Ishikawa (cell line): ENCODE measurements around the gene HOOK2.

Experiments used
- CEBPB ChIP-seq: IDR thresholded peaks from 2 replicates; pipeline ENCODE4 v1.6.1; 2012
- CREB1 ChIP-seq: IDR thresholded peaks from 2 replicates; pipeline ENCODE4 v1.6.1; 2012; ENCODE audit warnings: low read depth
- EGR1 ChIP-seq: IDR thresholded peaks from 2 replicates; pipeline ENCODE4 v1.6.1; 2012
- EP300 ChIP-seq: IDR thresholded peaks from 2 replicates; pipeline ENCODE4 v1.6.1; 2012; ENCODE audit warnings: borderline replicate concordance
- FOXM1 ChIP-seq: IDR thresholded peaks from 2 replicates; pipeline ENCODE4 v1.6.1; 2012; ENCODE audit warnings: low read depth, borderline replicate concordance
- NFIC ChIP-seq: IDR thresholded peaks from 2 replicates; pipeline ENCODE4 v1.6.1; 2012
- RAD21 ChIP-seq: IDR thresholded peaks from 2 replicates; pipeline ENCODE4 v1.6.1; 2012; ENCODE audit warnings: low read depth
- TAF1 ChIP-seq: IDR thresholded peaks from 2 replicates; pipeline ENCODE4 v1.6.1; 2012; ENCODE audit warnings: low read depth, mild to moderate bottlenecking
- TCF12 ChIP-seq: IDR thresholded peaks from 2 replicates; pipeline ENCODE4 v1.6.1; 2012; ENCODE audit warnings: low read depth
- TEAD4 ChIP-seq: IDR thresholded peaks from 2 replicates; pipeline ENCODE4 v1.6.1; 2012
- YY1 ChIP-seq: IDR thresholded peaks from 2 replicates; pipeline ENCODE4 v1.6.1; 2012; ENCODE audit warnings: low read depth
- ZBTB7A ChIP-seq: IDR thresholded peaks from 2 replicates; pipeline ENCODE4 v1.6.1; 2012; ENCODE audit warnings: low read depth
- TF ChIP-seq, protein P1 (sequence below): IDR thresholded peaks from 2 replicates; pipeline ENCODE4 v1.6.1; 2012
- TF ChIP-seq, protein P2 (sequence below): IDR thresholded peaks from 2 replicates; pipeline ENCODE4 v1.6.1; 2012; ENCODE audit warnings: low read depth, mild to moderate bottlenecking
- TF ChIP-seq, protein P3 (sequence below): IDR thresholded peaks from 2 replicates; pipeline ENCODE4 v1.6.1; 2012

HOOK2 gene

DNA sequence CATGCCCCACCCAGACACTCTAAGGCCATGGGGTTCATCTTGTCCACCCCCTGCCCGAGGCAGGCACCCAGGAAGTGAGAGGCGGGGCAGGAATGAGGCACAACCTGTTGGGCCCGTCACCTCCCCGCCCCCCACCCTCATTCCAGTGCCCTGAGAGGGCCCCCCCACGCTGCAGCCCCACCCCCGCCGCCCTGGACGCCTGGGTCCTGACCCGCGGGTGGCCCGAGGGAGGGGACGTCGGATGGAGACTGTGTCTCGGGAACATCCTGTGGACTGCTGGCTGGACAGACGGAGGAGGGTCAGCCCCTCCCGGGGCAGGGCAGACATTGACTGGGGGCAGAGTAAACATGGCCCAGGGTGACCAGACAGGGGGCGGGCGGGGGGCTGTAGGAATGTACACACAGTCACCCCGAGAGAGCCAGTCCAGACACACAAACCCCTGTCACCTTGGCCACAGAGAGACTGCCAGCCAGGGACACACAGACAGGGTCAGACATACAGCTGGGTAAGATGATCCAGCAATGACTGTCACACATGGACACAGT lies 8.6 kb upstream of the HOOK2 start:
- TF ChIP-seq CEBPB (no peak), YY1 (0 out of 2 replicates have a peak, but pooled peaks have one; percentile 49), FOXM1 (peak; percentile 80), EGR1 (peak; percentile 75), TCF12 (peak; percentile 93), TAF1 (no peak), CREB1 (no peak), EP300 (peak; percentile 92), NFIC (peak; percentile 50), TEAD4 (peak; percentile 94), ZBTB7A (peak; percentile 50; the same call in 1 of the 2 replicates), RAD21 (no peak; the same call in 1 of the 2 replicates)
- TF ChIP-seq, protein P1, sequence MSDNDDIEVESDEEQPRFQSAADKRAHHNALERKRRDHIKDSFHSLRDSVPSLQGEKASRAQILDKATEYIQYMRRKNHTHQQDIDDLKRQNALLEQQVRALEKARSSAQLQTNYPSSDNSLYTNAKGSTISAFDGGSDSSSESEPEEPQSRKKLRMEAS, result peak; percentile 68
- TF ChIP-seq, protein P2, sequence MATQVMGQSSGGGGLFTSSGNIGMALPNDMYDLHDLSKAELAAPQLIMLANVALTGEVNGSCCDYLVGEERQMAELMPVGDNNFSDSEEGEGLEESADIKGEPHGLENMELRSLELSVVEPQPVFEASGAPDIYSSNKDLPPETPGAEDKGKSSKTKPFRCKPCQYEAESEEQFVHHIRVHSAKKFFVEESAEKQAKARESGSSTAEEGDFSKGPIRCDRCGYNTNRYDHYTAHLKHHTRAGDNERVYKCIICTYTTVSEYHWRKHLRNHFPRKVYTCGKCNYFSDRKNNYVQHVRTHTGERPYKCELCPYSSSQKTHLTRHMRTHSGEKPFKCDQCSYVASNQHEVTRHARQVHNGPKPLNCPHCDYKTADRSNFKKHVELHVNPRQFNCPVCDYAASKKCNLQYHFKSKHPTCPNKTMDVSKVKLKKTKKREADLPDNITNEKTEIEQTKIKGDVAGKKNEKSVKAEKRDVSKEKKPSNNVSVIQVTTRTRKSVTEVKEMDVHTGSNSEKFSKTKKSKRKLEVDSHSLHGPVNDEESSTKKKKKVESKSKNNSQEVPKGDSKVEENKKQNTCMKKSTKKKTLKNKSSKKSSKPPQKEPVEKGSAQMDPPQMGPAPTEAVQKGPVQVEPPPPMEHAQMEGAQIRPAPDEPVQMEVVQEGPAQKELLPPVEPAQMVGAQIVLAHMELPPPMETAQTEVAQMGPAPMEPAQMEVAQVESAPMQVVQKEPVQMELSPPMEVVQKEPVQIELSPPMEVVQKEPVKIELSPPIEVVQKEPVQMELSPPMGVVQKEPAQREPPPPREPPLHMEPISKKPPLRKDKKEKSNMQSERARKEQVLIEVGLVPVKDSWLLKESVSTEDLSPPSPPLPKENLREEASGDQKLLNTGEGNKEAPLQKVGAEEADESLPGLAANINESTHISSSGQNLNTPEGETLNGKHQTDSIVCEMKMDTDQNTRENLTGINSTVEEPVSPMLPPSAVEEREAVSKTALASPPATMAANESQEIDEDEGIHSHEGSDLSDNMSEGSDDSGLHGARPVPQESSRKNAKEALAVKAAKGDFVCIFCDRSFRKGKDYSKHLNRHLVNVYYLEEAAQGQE, result no peak
- TF ChIP-seq, protein P3, sequence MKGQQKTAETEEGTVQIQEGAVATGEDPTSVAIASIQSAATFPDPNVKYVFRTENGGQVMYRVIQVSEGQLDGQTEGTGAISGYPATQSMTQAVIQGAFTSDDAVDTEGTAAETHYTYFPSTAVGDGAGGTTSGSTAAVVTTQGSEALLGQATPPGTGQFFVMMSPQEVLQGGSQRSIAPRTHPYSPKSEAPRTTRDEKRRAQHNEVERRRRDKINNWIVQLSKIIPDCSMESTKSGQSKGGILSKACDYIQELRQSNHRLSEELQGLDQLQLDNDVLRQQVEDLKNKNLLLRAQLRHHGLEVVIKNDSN, result 0 out of 2 replicates have a peak, but pooled peaks have one; percentile 14

DNA sequence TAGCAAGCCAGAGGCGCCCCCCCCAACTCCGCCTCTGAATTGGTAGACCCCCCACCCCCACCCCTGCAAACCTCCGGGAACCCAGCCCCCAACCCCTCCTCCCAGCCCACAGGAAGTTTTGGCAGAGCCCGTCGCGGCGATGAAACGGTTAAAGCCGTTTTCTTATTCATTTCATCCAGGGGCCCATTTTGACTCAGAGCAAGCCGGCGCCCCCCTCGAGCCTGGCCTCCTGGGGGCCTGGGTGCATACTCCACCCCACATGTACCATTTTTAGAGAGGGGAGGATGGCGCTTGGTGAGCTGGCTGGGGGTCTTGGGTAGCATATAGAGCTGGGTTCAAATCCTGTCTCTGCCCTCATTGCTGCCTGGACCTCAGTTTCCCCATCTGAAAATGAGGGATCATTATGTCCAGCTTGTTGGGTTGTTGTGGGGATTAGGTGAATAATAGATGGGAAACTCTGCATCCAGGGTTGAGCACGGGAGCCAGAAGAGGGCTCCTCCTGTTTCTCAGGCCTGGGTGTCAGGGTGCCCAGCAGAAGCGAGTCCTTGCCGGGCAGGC lies 8.0 kb upstream of the HOOK2 start:
- TF ChIP-seq TEAD4, result no peak
- TF ChIP-seq RAD21, result no peak
- TF ChIP-seq, protein P1, result no peak
- no peak for TF ChIP-seq FOXM1
- no peak for TF ChIP-seq CEBPB

DNA sequence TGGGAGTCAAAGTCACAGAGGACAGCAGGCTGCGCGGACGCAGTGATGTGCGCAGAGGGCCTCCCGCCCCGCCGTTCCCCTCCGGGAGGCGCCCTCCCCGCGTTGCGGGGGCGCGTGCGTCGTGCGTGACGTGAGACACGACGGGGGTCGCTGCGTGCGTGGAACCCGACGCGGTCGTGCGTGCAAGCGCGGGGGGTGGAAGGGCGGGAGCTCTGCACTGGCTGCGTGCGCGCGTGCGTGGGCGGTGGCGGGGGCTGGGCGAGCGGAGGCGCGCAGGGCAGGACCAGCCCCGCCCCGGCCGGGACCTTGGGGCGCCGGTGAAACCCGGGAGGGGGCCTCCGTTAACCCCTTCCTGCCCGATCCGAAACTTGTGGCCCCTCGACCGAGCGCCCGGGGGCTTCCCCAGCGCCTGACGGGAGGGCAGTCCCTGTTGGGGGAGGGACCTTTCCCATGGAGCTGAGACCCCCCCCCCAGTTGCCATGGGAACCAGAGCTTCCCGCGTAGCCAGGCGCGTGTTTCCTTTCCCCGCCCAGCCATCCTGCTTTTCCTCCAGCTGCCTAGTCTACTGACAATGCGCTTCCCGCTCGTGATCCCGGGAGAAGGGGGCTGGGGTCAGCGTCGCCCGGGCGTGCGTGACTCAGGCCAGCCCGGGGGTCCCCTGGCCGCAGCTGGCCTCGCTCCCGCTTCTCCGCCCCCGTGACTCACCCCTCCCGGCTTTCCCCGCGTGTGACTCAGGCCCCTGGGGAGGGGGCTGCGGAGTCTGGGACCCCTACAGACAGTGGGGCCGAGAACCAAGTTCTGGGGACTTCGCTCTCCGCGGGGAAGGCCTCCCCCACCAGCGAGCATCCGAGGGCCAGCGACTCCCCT lies 7.3 kb upstream of the HOOK2 start:
- TF ChIP-seq, protein P1, result peak; percentile 76
- TF ChIP-seq, protein P2, result no peak
- TF ChIP-seq ZBTB7A, result peak; percentile 99
- TF ChIP-seq EP300, result peak; percentile 64; the same call in 1 of the 2 replicates
- TF ChIP-seq TEAD4, result 0 out of 2 replicates have a peak, but pooled peaks have one; percentile 56
- peak; percentile 54; the same call in 1 of the 2 replicates for TF ChIP-seq CREB1
- TF ChIP-seq RAD21, result no peak; the same call in 1 of the 2 replicates
- TF ChIP-seq CEBPB, result no peak
- TF ChIP-seq, protein P3, result 0 out of 2 replicates have a peak, but pooled peaks have one; percentile 30
- TF ChIP-seq TAF1, result no peak; the same call in 1 of the 2 replicates
- peak; percentile 100 for TF ChIP-seq EGR1
- TF ChIP-seq TCF12, result peak; percentile 66
- TF ChIP-seq YY1, result peak; percentile 14; the same call in 1 of the 2 replicates
- no peak for TF ChIP-seq FOXM1
- TF ChIP-seq NFIC, result peak; percentile 7; the same call in 1 of the 2 replicates

DNA sequence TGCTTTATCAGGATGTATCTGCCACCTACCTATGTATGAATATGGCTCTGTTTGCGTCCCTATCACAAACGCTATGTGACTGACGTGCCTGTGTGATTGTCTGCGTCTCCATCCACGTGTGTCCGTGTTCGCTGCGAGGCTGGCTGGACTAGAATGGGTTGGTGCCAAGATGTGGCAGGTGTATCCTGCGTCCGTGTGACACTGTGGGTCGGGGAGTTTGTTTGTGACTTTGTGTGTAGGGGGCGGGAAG lies 6.7 kb upstream of the HOOK2 start:
- TF ChIP-seq NFIC (no peak), FOXM1 (no peak), EGR1 (no peak), CEBPB (no peak), TCF12 (no peak), TAF1 (no peak), CREB1 (no peak), ZBTB7A (no peak), EP300 (no peak), RAD21 (no peak)
- TF ChIP-seq, protein P1, result no peak; the same call in 1 of the 2 replicates
- TF ChIP-seq, protein P3, result no peak
